Epithelial cell of proximal tubule (primary cell): ENCODE results near the gene DIAPH3. TPM values are rescaled to one million over a fixed set of nuclear protein-coding genes. Genes with fewer than 3 reads are reported as not detected.

Experiments
- DNase-seq: peaks from one replicate; pipeline ENCODE4 v3.0.0-alpha.2; 2011; ENCODE audit warnings: low read depth
- H3K4me3 ChIP-seq: 2 replicates; pipeline ENCODE4 v1.5.1; 2011; ENCODE audit warnings: low read depth, mild to moderate bottlenecking, low read length
- CTCF ChIP-seq: conservative IDR thresholded peaks from 2 replicates; pipeline ENCODE4 v1.5.1; 2012; ENCODE audit warnings: low read depth, mild to moderate bottlenecking, low read length
- total RNA-seq: library from RNA; depleted of rRNA; stranded (reverse); fragments of >200 nt; gene quantifications from 2 replicates; pipeline ENCODE4 v1.2.3, GENCODE V29; 2015

Gene DIAPH3
- total RNA-seq, 1 donor from 2014 or later = 48.0 TPM

GRCh38 chr13:59774491-59774971 lies 389.2 kb downstream of the DIAPH3 start:
- TF ChIP-seq CTCF = no peak
- no peak overlapping the region for H3K4me3 ChIP-seq
- DNase-seq = no peak

- DNase-seq = no peak
- peak; percentile 71 for TF ChIP-seq CTCF
Observed at GRCh38 chr13:59771272-59771671, 392.5 kb downstream of the DIAPH3 start.

GRCh38 chr13:59770451-59770850 lies 393.3 kb downstream of the DIAPH3 start:
- no peak for DNase-seq

More at GRCh38 chr13:59771272-59771671, 392.5 kb downstream of the DIAPH3 start:
- H3K4me3 ChIP-seq = no peak overlapping the region

GRCh38 chr13:59766236-59766635 lies 397.5 kb downstream of the DIAPH3 start:
- no peak overlapping the region for H3K4me3 ChIP-seq
- no peak for DNase-seq
- TF ChIP-seq CTCF = no peak

More at GRCh38 chr13:59770451-59770850, 393.3 kb downstream of the DIAPH3 start:
- no peak overlapping the region for H3K4me3 ChIP-seq
- TF ChIP-seq CTCF = no peak

GRCh38 chr13:59755632-59756290 lies 408.0 kb downstream of the DIAPH3 start:
- DNase-seq = no peak
- no peak overlapping the region for H3K4me3 ChIP-seq
- no peak for TF ChIP-seq CTCF

- no peak overlapping the region for H3K4me3 ChIP-seq
- no peak for DNase-seq
- no peak for TF ChIP-seq CTCF
Observed at GRCh38 chr13:59754411-59754810, 409.3 kb downstream of the DIAPH3 start.

GRCh38 chr13:59750860-59751259 lies 412.9 kb downstream of the DIAPH3 start:
- peak overlapping the region; percentile 21 for H3K4me3 ChIP-seq
- DNase-seq = peak; percentile 23
- peak; percentile 12 for TF ChIP-seq CTCF
